ENCODE results near the gene PI4K2A.

PI4K2A gene

DNA sequence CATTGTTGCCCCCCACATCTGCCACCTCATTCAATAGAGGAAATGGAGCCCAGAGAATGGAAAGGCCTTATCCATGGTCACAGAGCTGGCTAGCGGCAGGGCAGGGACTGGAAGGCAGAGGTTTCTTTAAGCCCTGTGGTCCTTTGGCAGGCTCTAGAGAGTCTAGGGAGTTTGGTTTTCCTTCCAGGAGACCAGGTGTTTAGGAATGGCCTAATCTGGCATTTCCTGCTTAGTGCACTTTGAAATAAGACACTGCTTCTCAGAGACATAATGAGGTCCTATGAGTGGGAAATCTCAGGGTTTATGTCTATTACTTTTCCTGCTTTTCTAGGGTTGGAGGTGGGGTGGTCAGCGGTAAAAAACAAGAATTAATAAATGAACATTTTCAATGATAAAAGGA lies 79.1 kb downstream of the PI4K2A start:
- Histone ChIP-seq H3K9ac (ENCODE audit: low read length) (no peak overlapping the region), H3K36me3 (ENCODE audit: control insufficient read depth, insufficient read depth, low read length) (peaks cover 12% of the 10 kb centered on the region), H3K4me1 (ENCODE audit: control insufficient read depth, insufficient read depth, low read length) (peaks cover 34% of the 10 kb centered on the region)

DNA sequence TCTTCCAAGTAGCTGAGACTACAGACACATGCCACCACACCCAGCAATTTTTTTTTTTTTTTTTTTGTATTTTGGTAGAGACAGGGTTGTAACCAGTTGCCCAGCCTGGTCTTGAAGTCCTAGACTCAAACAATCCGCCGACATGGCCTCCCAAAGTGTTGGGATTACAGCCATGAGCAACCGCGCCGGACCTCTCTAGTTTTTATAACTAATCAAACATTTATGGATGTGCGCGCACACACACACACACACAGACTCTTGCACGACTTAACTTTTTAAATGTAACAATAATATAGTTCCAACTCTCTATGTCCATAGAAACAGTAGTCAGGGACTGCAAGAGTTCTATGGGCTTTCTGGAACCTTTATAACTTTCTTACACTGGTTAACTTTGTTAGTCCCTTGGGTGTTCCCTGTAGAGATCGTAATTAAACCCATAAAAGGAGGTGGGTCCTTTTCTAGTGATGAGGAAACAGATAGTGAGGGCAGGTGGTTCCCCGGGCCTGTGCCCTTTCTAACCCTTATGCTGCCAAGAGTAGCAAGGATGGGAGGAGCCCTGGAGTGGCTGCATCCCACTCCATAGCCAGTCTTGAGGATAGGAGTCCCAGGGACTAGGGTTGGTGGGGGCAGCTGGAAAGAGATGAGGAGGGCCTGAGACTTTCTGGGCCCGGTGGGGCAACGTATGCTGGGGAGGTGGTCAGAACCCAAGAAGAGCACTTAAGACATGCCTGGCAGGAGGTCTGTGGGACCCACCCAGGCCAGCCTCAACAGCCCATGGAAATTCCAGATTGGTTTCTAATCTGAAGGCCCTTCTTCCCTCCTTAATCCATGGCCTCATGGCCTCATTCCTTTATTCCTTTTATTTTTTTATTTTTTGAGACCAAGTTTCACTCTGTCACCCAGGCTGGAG lies 81.7 kb downstream of the PI4K2A start:
- H3K4me1 ChIP-seq (ENCODE audit: control insufficient read depth, insufficient read depth, low read length) = peaks cover 22% of the 10 kb centered on the region
- no peak overlapping the region for H3K4me3 ChIP-seq (ENCODE audit: low read depth, low read length)
- no peak overlapping the region for H3K9ac ChIP-seq (ENCODE audit: low read length)
- peaks cover 9% of the 10 kb centered on the region for H3K36me3 ChIP-seq (ENCODE audit: control insufficient read depth, insufficient read depth, low read length)
- no peak overlapping the region for H3K27ac ChIP-seq (ENCODE audit: low read depth, low read length)
- no peaks in the 10 kb centered on the region for H3K27me3 ChIP-seq (ENCODE audit: control insufficient read depth, insufficient read depth, low read length)
- no peaks in the 10 kb centered on the region for H3K9me3 ChIP-seq (ENCODE audit: control insufficient read depth, insufficient read depth, low read depth, low read length)

More for the DNA sequence above, 79.1 kb downstream of the PI4K2A start:
- H3K27ac ChIP-seq (ENCODE audit: low read depth, low read length) = no peak overlapping the region
- no peaks in the 10 kb centered on the region for H3K9me3 ChIP-seq (ENCODE audit: control insufficient read depth, insufficient read depth, low read depth, low read length)
- no peaks in the 10 kb centered on the region for H3K27me3 ChIP-seq (ENCODE audit: control insufficient read depth, insufficient read depth, low read length)
- H3K4me3 ChIP-seq (ENCODE audit: low read depth, low read length) = no peak overlapping the region

DNA sequence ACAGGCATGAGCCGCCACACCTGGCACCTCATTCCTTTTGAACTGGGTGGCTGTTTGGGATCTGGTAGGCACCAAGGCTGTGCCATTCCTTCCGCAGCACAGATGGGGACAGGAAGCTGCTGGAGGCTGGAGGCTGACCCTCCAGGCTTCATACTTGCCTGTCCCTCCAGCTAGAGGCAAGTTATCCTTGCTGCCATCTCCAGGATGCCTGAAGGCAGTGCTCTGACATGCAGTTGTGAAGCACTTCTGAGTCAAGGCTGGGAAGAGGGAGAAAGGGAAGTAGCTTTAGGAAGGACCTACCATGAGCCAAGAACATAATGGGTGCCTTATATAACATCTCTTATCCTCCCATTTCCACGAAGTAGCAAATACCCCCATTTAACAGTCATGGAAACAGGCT lies 82.5 kb downstream of the PI4K2A start:
- no peak overlapping the region for H3K4me3 ChIP-seq (ENCODE audit: low read depth, low read length)
- H3K36me3 ChIP-seq (ENCODE audit: control insufficient read depth, insufficient read depth, low read length) = peaks cover under 1% of the 10 kb centered on the region
- H3K9me3 ChIP-seq (ENCODE audit: control insufficient read depth, insufficient read depth, low read depth, low read length) = no peaks in the 10 kb centered on the region
- no peak overlapping the region for H3K9ac ChIP-seq (ENCODE audit: low read length)
- no peak overlapping the region for H3K27ac ChIP-seq (ENCODE audit: low read depth, low read length)
- H3K27me3 ChIP-seq (ENCODE audit: control insufficient read depth, insufficient read depth, low read length) = no peaks in the 10 kb centered on the region
- H3K4me1 ChIP-seq (ENCODE audit: control insufficient read depth, insufficient read depth, low read length) = peaks cover 22% of the 10 kb centered on the region

DNA sequence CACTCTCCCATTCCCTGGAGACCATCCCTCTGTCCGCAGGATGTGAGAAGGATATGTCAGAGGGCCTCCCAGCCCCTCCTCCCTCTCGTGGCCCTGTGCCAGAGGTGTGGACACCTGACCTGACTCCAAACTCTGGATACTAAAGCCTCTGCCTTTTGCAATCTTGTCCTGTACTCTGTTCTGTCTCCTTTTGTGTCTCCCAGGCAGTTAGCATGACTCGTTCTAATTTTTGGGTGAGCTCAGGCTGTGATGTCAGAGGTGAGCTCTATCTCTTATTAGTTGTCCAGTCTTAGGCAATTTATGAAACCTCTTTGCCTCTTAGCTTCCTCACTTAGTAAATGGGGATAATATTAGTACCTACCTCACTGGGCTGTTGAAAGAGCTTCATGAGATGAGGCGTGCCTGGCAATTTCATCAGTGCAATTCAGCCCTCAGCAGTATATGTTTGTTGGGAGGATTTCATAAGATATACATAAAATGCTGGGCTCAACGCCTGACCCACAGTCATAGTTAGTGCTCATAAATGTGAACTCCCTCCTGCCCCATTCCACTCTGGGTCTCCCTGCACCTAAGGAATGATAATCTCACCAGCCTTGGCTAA lies 84.0 kb downstream of the PI4K2A start:
- Histone ChIP-seq H3K4me1 (ENCODE audit: control insufficient read depth, insufficient read depth, low read length) (peaks cover 9% of the 10 kb centered on the region), H3K36me3 (ENCODE audit: control insufficient read depth, insufficient read depth, low read length) (no peaks in the 10 kb centered on the region), H3K9ac (ENCODE audit: low read length) (no peak overlapping the region), H3K9me3 (ENCODE audit: control insufficient read depth, insufficient read depth, low read depth, low read length) (no peaks in the 10 kb centered on the region), H3K27me3 (ENCODE audit: control insufficient read depth, insufficient read depth, low read length) (no peaks in the 10 kb centered on the region), H3K27ac (ENCODE audit: low read depth, low read length) (no peak overlapping the region), H3K4me3 (ENCODE audit: low read depth, low read length) (no peak overlapping the region)

Data from HUES6 (cell line).